Activated B cell treated with CpG ODN at 0.5 μM for 24 hours (primary cell): Measurements from ENCODE around the gene EGFL7. TPM values are rescaled to one million over a fixed set of nuclear protein-coding genes. Genes with fewer than 3 reads are reported as not detected.

Experiments used
- ATAC-seq: fragments of 200-7000 bp; cut with Tn5 transposase; one replicate; pipeline ENCODE4 v1.10.0; 2021; ENCODE audit warnings: low read depth, mild to moderate bottlenecking, moderate library complexity
- CTCF ChIA-PET: fragments of 350-600 bp; sonication (Branson Sonifier 250); formaldehyde crosslinking; loops from one replicate; lab custom pipeline; 2021; ENCODE audit warnings: antibody characterized with exemption; lab: Charles Lee
- POLR2A ChIA-PET: fragments of 350-600 bp; sonication (Branson Sonifier 250); formaldehyde crosslinking; loops from one replicate; lab custom pipeline; 2021; ENCODE audit warnings: antibody characterized with exemption; lab: Charles Lee
- DNase-seq: peaks from one replicate; pipeline ENCODE4 v3.0.0; 2022
- H3K27ac Mint-ChIP-seq: one replicate; pipeline ENCODE4 v1.8.0; 2020; ENCODE audit warnings: mixed read lengths
- H3K27me3 Mint-ChIP-seq: one replicate; pipeline ENCODE4 v1.8.0; 2021; ENCODE audit warnings: mixed read lengths
- H3K36me3 Mint-ChIP-seq: one replicate; pipeline ENCODE4 v1.8.0; 2021; ENCODE audit warnings: low read depth, mixed read lengths
- H3K4me1 Mint-ChIP-seq: one replicate; pipeline ENCODE4 v1.8.0; 2021; ENCODE audit warnings: mixed read lengths
- H3K4me3 Mint-ChIP-seq: one replicate; pipeline ENCODE4 v1.8.0; 2020; ENCODE audit warnings: mild to moderate bottlenecking, mixed read lengths
- H3K9me3 Mint-ChIP-seq: one replicate; pipeline ENCODE4 v1.8.0; 2020; ENCODE audit warnings: mixed read lengths
- intact Hi-C: fragments of 100-400 bp; cut with micrococcal nuclease; formaldehyde crosslinking; loops from one replicate; pipeline ENCODE4 v1.15.1; 2024
- total RNA-seq: library from RNA; stranded (reverse); gene quantifications from 2 replicates; pipeline ENCODE4 v1.2.3, GENCODE V29; 2022
- TF ChIP-seq, protein P1 (sequence below): fragments of 200-600 bp; IDR thresholded peaks from one replicate; pipeline ENCODE4 v1.8.0; 2022; ENCODE audit warnings: antibody characterized with exemption, mild to moderate bottlenecking

The EGFL7 gene
- total RNA-seq, 1 donor from 2014 or later: not detected

DNA sequence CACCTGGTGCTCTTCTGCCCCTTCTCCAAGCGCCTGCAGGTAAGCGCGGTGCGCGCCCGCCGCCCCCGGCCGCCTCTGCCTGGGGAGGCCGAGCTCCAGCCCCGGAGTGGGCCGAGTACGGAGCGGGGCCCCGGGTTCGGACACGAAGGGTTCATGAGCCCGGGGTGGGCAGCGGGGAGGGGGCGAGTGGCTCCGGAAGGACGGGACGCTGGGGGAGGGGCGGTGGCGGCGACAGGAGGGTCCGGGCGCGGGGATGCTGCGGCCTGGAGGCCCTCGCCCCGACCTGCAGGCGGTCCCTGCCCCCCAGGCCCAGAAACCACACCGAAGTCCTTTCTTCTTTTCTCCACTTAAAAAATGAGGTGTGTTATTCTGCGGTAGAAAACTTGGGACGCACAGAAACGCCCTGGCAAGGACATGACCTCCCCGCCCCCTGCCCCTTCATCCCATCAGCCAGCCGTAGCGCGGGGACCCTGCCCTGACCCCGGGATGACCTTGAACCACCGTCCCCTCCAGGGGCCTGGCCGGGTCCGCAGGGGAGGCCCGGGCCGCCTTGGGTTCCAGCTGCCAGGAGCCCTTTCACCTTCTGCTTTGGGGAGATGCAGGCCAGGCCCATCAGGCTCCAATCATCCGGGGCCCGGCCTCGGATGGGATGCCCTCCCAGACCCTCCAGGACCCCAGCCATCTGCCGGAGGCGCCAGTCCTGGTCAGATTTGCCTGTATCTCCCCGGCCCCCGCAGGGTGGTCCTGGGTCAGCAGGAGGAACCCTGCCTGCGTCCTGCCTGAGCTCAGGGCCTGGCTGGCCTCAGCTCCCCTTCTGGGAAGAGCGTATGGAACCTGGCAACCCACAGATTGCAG is 50.2 kb downstream of the EGFL7 start:
- Mint-ChIP-seq H3K9me3 (no peaks in the 10 kb centered on the region), H3K27me3 (peaks cover 14% of the 10 kb centered on the region), H3K4me3 (peak overlapping the region; percentile 46), H3K36me3 (no peaks in the 10 kb centered on the region), H3K27ac (no peak overlapping the region), H3K4me1 (peaks cover 27% of the 10 kb centered on the region)
- ChIA-PET CTCF (no interaction called here), POLR2A (interaction anchor here (0.5 to 8.2 kb wide), 6 partner anchors 9 to 115 kb away, joined by 3 to 68 read pairs (median 7); no protein-coding TSS in a partner anchor)
- no peak for ATAC-seq
- TF ChIP-seq, protein P1, sequence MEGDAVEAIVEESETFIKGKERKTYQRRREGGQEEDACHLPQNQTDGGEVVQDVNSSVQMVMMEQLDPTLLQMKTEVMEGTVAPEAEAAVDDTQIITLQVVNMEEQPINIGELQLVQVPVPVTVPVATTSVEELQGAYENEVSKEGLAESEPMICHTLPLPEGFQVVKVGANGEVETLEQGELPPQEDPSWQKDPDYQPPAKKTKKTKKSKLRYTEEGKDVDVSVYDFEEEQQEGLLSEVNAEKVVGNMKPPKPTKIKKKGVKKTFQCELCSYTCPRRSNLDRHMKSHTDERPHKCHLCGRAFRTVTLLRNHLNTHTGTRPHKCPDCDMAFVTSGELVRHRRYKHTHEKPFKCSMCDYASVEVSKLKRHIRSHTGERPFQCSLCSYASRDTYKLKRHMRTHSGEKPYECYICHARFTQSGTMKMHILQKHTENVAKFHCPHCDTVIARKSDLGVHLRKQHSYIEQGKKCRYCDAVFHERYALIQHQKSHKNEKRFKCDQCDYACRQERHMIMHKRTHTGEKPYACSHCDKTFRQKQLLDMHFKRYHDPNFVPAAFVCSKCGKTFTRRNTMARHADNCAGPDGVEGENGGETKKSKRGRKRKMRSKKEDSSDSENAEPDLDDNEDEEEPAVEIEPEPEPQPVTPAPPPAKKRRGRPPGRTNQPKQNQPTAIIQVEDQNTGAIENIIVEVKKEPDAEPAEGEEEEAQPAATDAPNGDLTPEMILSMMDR: no peak
- intact Hi-C loops: loop anchor here (10.0 kb wide), 1 partner anchor 48 kb away; the partner anchor contains the start of gene EGFL7
- DNase-seq: no peak

DNA sequence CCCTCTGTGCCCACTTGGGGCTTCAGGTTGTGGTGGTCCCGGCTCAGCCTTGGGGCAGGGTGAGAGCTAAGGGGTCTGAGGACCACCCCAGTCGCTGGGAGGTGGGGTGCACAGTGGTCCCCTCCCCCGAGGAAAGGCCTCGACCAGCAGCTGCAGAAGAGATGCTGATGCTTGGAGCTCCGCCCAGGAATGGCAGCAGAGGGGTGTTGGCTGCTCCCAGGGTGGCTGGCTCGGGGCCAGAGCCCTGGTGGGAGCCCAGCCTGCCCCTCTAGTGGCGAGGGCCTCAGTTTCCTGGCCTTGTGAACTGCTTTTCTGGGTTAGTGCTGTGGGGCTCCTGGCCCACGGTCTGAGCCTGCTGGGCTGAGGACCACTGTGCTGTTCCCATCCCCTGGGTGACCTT is 50.8 kb downstream of the EGFL7 start:
- peaks cover 14% of the 10 kb centered on the region for H3K27me3 Mint-ChIP-seq
- DNase-seq: no peak
- TF ChIP-seq, protein P1: no peak
- intact Hi-C loops: loop anchor here (10.0 kb wide), 1 partner anchor 49 kb away; the partner anchor contains the start of gene EGFL7
- ChIA-PET POLR2A (interaction anchor here (0.6 to 8.2 kb wide), 6 partner anchors 9 to 104 kb away, joined by 4 to 68 read pairs (median 10); no protein-coding TSS in a partner anchor), CTCF (no interaction called here)
- H3K4me3 Mint-ChIP-seq: peak overlapping the region; percentile 46
- no peaks in the 10 kb centered on the region for H3K36me3 Mint-ChIP-seq
- no peak for ATAC-seq
- peaks cover 28% of the 10 kb centered on the region for H3K4me1 Mint-ChIP-seq
- H3K9me3 Mint-ChIP-seq: no peaks in the 10 kb centered on the region
- no peak overlapping the region for H3K27ac Mint-ChIP-seq

DNA sequence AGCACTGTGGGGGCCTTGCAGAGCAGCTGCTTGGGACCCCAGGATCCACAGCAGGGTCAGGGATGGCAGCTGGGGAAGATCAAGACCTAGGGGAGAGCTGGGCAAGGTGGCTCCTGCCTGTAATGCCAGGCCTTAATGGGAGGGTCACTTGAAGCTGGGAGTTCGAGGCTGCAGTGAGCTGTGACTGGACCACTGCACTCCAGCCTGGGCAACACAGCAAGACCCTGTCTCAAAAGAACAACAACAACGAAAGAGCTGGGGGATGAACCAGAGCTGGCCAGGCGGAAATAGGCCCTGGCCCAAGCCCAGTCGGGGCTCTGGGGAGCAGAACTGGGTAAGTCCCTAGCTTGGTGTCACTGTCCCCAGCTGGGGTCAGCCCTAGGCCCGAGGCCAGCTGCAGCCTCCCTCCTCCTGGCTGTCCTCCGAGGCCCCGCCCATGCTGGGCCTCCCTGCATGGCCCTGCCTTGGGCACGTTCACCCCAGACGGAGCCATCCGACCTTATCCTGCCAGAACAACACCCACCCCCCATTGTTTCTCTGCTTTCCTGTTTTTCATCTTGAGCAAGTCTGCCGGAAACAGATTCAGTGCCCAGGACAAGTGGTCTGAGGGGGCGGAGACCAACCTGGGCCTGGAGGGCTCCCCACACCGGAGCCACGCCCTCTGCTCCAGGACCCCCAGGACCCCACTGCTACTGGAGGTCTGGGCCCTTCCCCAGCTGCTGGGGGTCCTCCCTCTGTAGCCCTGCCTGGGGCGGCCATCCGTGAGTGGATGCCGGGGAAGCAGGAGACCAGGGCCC is 51.6 kb downstream of the EGFL7 start:
- Mint-ChIP-seq H3K27me3 (peaks cover 14% of the 10 kb centered on the region), H3K36me3 (no peaks in the 10 kb centered on the region), H3K4me3 (no peak overlapping the region), H3K9me3 (no peaks in the 10 kb centered on the region), H3K4me1 (peaks cover 33% of the 10 kb centered on the region), H3K27ac (no peak overlapping the region)
- CTCF ChIA-PET: no interaction called here
- TF ChIP-seq, protein P1: no peak
- ATAC-seq (no peak), DNase-seq (no peak)
- POLR2A ChIA-PET: interaction anchor here (0.6 to 8.2 kb wide), 6 partner anchors 8 to 48 kb away, joined by 4 to 68 read pairs (median 10); no protein-coding TSS in a partner anchor
- intact Hi-C loops: loop anchor here (10.0 kb wide), 1 partner anchor 49 kb away; the partner anchor contains the start of gene EGFL7

DNA sequence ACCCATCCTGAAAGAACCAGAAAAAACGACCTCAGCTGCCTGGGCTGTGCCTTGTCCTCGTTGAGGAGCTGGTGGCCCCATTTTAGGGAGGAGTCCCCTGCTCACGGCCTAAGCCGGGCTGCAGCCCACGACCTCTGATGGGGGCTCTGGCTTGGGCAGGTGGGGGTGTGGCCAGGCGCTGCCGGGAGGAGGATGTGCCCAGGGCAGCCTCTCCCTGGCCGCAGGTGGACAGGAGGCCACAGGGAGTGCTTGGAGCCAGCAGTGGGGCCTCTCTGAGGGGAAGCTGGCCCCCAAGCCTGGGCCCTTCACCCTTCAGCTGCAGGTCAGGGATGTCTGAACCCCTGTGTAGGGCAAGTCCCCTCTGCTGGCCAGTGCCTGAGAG is 52.2 kb downstream of the EGFL7 start:
- DNase-seq: no peak
- TF ChIP-seq, protein P1: no peak
- Mint-ChIP-seq H3K4me1 (peaks cover 34% of the 10 kb centered on the region), H3K36me3 (no peaks in the 10 kb centered on the region), H3K9me3 (no peaks in the 10 kb centered on the region), H3K4me3 (no peak overlapping the region), H3K27ac (no peak overlapping the region), H3K27me3 (peaks cover 14% of the 10 kb centered on the region)
- CTCF ChIA-PET: no interaction called here
- POLR2A ChIA-PET: interaction anchor here (2.7 to 8.2 kb wide), 2 partner anchors 13 to 27 kb away, joined by 10 to 68 read pairs; no protein-coding TSS in a partner anchor
- intact Hi-C loops: loop anchor here (10.0 kb wide), 1 partner anchor 50 kb away; the partner anchor contains the start of gene EGFL7
- ATAC-seq: no peak
